ENCODE data around the gene GRK5. TPM values are rescaled to one million over a fixed set of nuclear protein-coding genes. Genes with fewer than 3 reads are reported as not detected.

Gene GRK5
- total RNA-seq, 1 experiment from 2014 or later: 1.2 TPM

- Mint-ChIP-seq H3K36me3 (ENCODE audit: insufficient read depth in 1 of 3, low read depth in 3 of 3) (no peaks in the 10 kb centered on the region), H3K27ac (peak overlapping the region in 1 of 3 experiments; percentile 58; a peak in 1 of 7 replicates)
- no CpG with 5 or more reads among the region's 8 CpGs for WGBS (ENCODE audit: extremely low coverage, insufficient read length, low lambda C conversion rate)
Observed at GRCh38 chr10:119304541-119304940, 97.2 kb downstream of the GRK5 start.

More at GRCh38 chr10:119304541-119304940, 97.2 kb downstream of the GRK5 start:
- no peak overlapping the region for H3K56ac ChIP-seq (ENCODE audit: insufficient read length, low read depth, low read length)
- H3K4me2 ChIP-seq (ENCODE audit: insufficient read depth, insufficient read length, low read length): no peak overlapping the region
- H3T11ph ChIP-seq (ENCODE audit: low read length): no peak overlapping the region
- H2BK5ac ChIP-seq (ENCODE audit: insufficient read length, low read length): no peak overlapping the region
- no peak overlapping the region for H4K91ac ChIP-seq (ENCODE audit: insufficient read length, low read depth, low read length)
- no peaks in the 10 kb centered on the region for H3K79me1 ChIP-seq (ENCODE audit: insufficient read depth, low read depth, low read length, poor library complexity, severe bottlenecking)
- no peak overlapping the region for H2BK20ac ChIP-seq (ENCODE audit: low read depth, low read length, poor library complexity, severe bottlenecking)
- no peaks in the 10 kb centered on the region for H4K20me1 ChIP-seq (ENCODE audit: control insufficient read depth, insufficient read depth, insufficient read length)
- Mint-ChIP-seq H3K9me3 (no peaks in the 10 kb centered on the region), H3K4me3 (no peak overlapping the region), H3K27me3 (ENCODE audit: low read depth) (peaks cover 2% of the 10 kb centered on the region; the same call in 1 of the 2 replicates), H3K4me1 (peaks cover 0 to 5% of the 10 kb centered on the region in 2 experiments; a peak in 2 of 4 replicates)
- no peak overlapping the region for H3K9ac ChIP-seq (ENCODE audit: extremely low read depth, insufficient read length, low read length)
- no peak overlapping the region for H4K8ac ChIP-seq (replicated peaks; ENCODE audit: insufficient read length, low read depth, low read length)
- no peak overlapping the region for H2BK15ac ChIP-seq (ENCODE audit: low read depth, low read length)
- no peak overlapping the region for H2BK120ac ChIP-seq (ENCODE audit: low read depth, low read length, poor library complexity, severe bottlenecking)
- H3K14ac ChIP-seq (ENCODE audit: insufficient read depth, low read length): no peak overlapping the region
- no peak overlapping the region for H2AK5ac ChIP-seq (ENCODE audit: insufficient read length, low read length)
- no peak for TF ChIP-seq CTCF (conservative IDR thresholded peaks at IDR 0.05)
- H3K23me2 ChIP-seq (ENCODE audit: insufficient read length, low read depth, low read length, poor library complexity, severe bottlenecking): no peaks in the 10 kb centered on the region
- no peaks in the 10 kb centered on the region for H3K27me3 ChIP-seq (ENCODE audit: insufficient read depth, low read length)
- no peaks in the 10 kb centered on the region for H3K4me1 ChIP-seq (ENCODE audit: insufficient read depth, low read length)
- no peaks in the 10 kb centered on the region for H3K9me3 ChIP-seq (ENCODE audit: control insufficient read depth, low read depth, low read length)
- DNase-seq: no peak
- H3K27ac ChIP-seq (ENCODE audit: insufficient read length, low read depth, low read length): no peak overlapping the region
- no peak overlapping the region for H4K5ac ChIP-seq (ENCODE audit: insufficient read length, low read depth, low read length)
- no peaks in the 10 kb centered on the region for H3K79me2 ChIP-seq (ENCODE audit: insufficient read depth, low read length)
- no peak overlapping the region for H3K23ac ChIP-seq (ENCODE audit: insufficient read length, low read depth, low read length)
- no peak overlapping the region for H2AFZ ChIP-seq (ENCODE audit: low read length)
- no peak overlapping the region for H2BK12ac ChIP-seq (ENCODE audit: insufficient read length, low read depth, low read length)
- no peak overlapping the region for H3K4ac ChIP-seq (ENCODE audit: low read depth, low read length)
- no peak overlapping the region for H3K18ac ChIP-seq (ENCODE audit: insufficient read length, low read depth, low read length)

All from H9 (cell line).